HEK293 (cell line): ENCODE data around the gene GNAZ.

ENCODE experiments used
- CTCF ChIA-PET: fragments of 350-600 bp; formaldehyde crosslinking; extraction: SDS; loops from one replicate; lab custom pipeline; 2021; ENCODE audit warnings: antibody characterized with exemption; lab: Yijun Ruan, JAX
- POLR2A ChIA-PET: fragments of 300-600 bp; formaldehyde crosslinking; extraction: SDS; loops from one replicate; lab custom pipeline; 2020; ENCODE audit warnings: antibody characterized with exemption, inconsistent platforms; lab: Yijun Ruan, JAX
- H3K27ac ChIP-seq: fragments of 200-500 bp; sonication (Bioruptor generic); 2 replicates; pipeline ENCODE4 v1.5.1; 2014; ENCODE audit warnings: low read depth, low read length, control low read depth, inconsistent platforms; ENCODE audit errors: extremely low read depth
- H3K36me3 ChIP-seq, 2 experiments: fragments of 200-500 bp in 1 of 2; sonication (Bioruptor generic) in 1 of 2; 1 replicate in 1 of 2; 2 replicates in 1 of 2; pipeline ENCODE4 v1.5.1; 2014 to 2017; ENCODE audit warnings: inconsistent platforms in 2 of 2, low read length in 2 of 2; ENCODE audit not compliant: control insufficient read depth in 2 of 2, insufficient read depth in 1 of 2
- H3K4me1 ChIP-seq: fragments of 200-500 bp; sonication (Bioruptor generic); 2 replicates; pipeline ENCODE4 v1.5.1; 2014; ENCODE audit warnings: mild to moderate bottlenecking, low read length, inconsistent platforms; ENCODE audit not compliant: control insufficient read depth, insufficient read depth
- H3K4me3 ChIP-seq: 2 replicates; pipeline ENCODE4 v1.5.1; 2011; ENCODE audit warnings: low read depth, mild to moderate bottlenecking, control low read depth, low read length, moderate library complexity
- H3K9me3 ChIP-seq: fragments of 200-500 bp; sonication (Bioruptor generic); 2 replicates; pipeline ENCODE4 v1.5.1; 2014; ENCODE audit warnings: low read depth, low read length, inconsistent platforms; ENCODE audit not compliant: control insufficient read depth, insufficient read depth
- FEZF1 ChIP-seq: fragments of 450-650 bp; formaldehyde crosslinking; IDR thresholded peaks from 2 replicates; pipeline ENCODE4 v1.5.1; 2016; ENCODE audit warnings: missing biosample characterization, missing genetic modification characterization
- KLF8 ChIP-seq: fragments of 450-650 bp; formaldehyde crosslinking; IDR thresholded peaks from 2 replicates; pipeline ENCODE4 v1.5.1; 2016; ENCODE audit warnings: missing biosample characterization, missing genetic modification characterization
- MEIS1 ChIP-seq: sonication (generic); formaldehyde crosslinking; IDR thresholded peaks from 2 replicates; pipeline ENCODE4 v1.8.1; 2022; ENCODE audit warnings: missing genetic modification reagents, mild to moderate bottlenecking, borderline replicate concordance
- MYNN ChIP-seq: fragments of 450-650 bp; formaldehyde crosslinking; IDR thresholded peaks from 2 replicates; pipeline ENCODE4 v1.5.1; 2016; ENCODE audit warnings: missing biosample characterization, missing genetic modification characterization, borderline replicate concordance
- PRDM2 ChIP-seq: fragments of 450-650 bp; formaldehyde crosslinking; IDR thresholded peaks from 2 replicates; pipeline ENCODE4 v1.5.1; 2016; ENCODE audit warnings: missing biosample characterization, missing genetic modification characterization, borderline replicate concordance
- SP2 ChIP-seq: fragments of 450-650 bp; formaldehyde crosslinking; IDR thresholded peaks from 2 replicates; pipeline ENCODE4 v1.5.1; 2016; ENCODE audit warnings: missing biosample characterization, missing genetic modification characterization
- TCF7L2 ChIP-seq: IDR thresholded peaks from 2 replicates; pipeline ENCODE4 v1.6.1; 2011; ENCODE audit warnings: low read depth, mild to moderate bottlenecking, inconsistent platforms, low read length, moderate library complexity, borderline replicate concordance
- WT1 ChIP-seq: fragments of 450-650 bp; formaldehyde crosslinking; IDR thresholded peaks from 2 replicates; pipeline ENCODE4 v1.5.1; 2016; ENCODE audit warnings: missing biosample characterization, missing genetic modification characterization
- YY2 ChIP-seq: fragments of 450-650 bp; formaldehyde crosslinking; IDR thresholded peaks from 2 replicates; pipeline ENCODE4 v1.5.1; 2016; ENCODE audit warnings: missing biosample characterization, missing genetic modification characterization
- ZBTB10 ChIP-seq: fragments of 450-650 bp; formaldehyde crosslinking; IDR thresholded peaks from 2 replicates; pipeline ENCODE4 v1.5.1; 2016; ENCODE audit warnings: missing biosample characterization, missing genetic modification characterization
- ZBTB48 ChIP-seq: fragments of 450-650 bp; formaldehyde crosslinking; IDR thresholded peaks from 2 replicates; pipeline ENCODE4 v1.5.1; 2016; ENCODE audit warnings: missing biosample characterization, missing genetic modification characterization
- ZBTB8A ChIP-seq: fragments of 450-650 bp; formaldehyde crosslinking; IDR thresholded peaks from 2 replicates; pipeline ENCODE4 v1.5.1; 2016; ENCODE audit warnings: missing biosample characterization, missing genetic modification characterization
- ZNF121 ChIP-seq: fragments of 450-650 bp; formaldehyde crosslinking; IDR thresholded peaks from 2 replicates; pipeline ENCODE4 v1.5.1; 2016; ENCODE audit warnings: missing biosample characterization, missing genetic modification characterization
- ZNF169 ChIP-seq: fragments of 450-650 bp; formaldehyde crosslinking; IDR thresholded peaks from 2 replicates; pipeline ENCODE4 v1.5.1; 2016; ENCODE audit warnings: missing biosample characterization, missing genetic modification characterization
- ZNF335 ChIP-seq: fragments of 450-650 bp; formaldehyde crosslinking; conservative IDR thresholded peaks from 2 replicates; pipeline ENCODE4 v1.5.1; 2016; ENCODE audit warnings: missing biosample characterization, missing genetic modification characterization
- ZNF341 ChIP-seq: fragments of 450-650 bp; formaldehyde crosslinking; IDR thresholded peaks from 2 replicates; pipeline ENCODE4; 2016; ENCODE audit warnings: low read depth, missing biosample characterization, missing genetic modification characterization
- ZNF449 ChIP-seq: fragments of 450-650 bp; formaldehyde crosslinking; IDR thresholded peaks from 2 replicates; pipeline ENCODE4 v1.5.1; 2017; ENCODE audit warnings: missing biosample characterization, mild to moderate bottlenecking, missing genetic modification characterization, moderate library complexity
- ZNF571 ChIP-seq: fragments of 450-650 bp; formaldehyde crosslinking; IDR thresholded peaks from 2 replicates; pipeline ENCODE4 v1.5.0; 2017; ENCODE audit warnings: missing biosample characterization, missing genetic modification characterization
- ZNF654 ChIP-seq: fragments of 450-650 bp; formaldehyde crosslinking; IDR thresholded peaks from 2 replicates; pipeline ENCODE4 v1.5.1; 2016; ENCODE audit warnings: low read depth, missing biosample characterization, missing genetic modification characterization
- ZNF704 ChIP-seq: fragments of 450-650 bp; formaldehyde crosslinking; IDR thresholded peaks from 2 replicates; pipeline ENCODE4 v1.5.1; 2016; ENCODE audit warnings: missing biosample characterization, missing genetic modification characterization
- ZNF707 ChIP-seq: fragments of 450-650 bp; formaldehyde crosslinking; IDR thresholded peaks from 2 replicates; pipeline ENCODE4 v1.5.1; 2016; ENCODE audit warnings: missing biosample characterization, missing genetic modification characterization
- ZNF747 ChIP-seq: fragments of 450-650 bp; formaldehyde crosslinking; IDR thresholded peaks from 2 replicates; pipeline ENCODE4 v1.5.1; 2016; ENCODE audit warnings: missing biosample characterization, missing genetic modification characterization
- ZNF768 ChIP-seq: fragments of 450-650 bp; formaldehyde crosslinking; IDR thresholded peaks from 2 replicates; pipeline ENCODE4 v1.5.1; 2018; ENCODE audit warnings: missing biosample characterization, mild to moderate bottlenecking, missing genetic modification characterization
- ZNF792 ChIP-seq: fragments of 450-650 bp; formaldehyde crosslinking; IDR thresholded peaks from 2 replicates; pipeline ENCODE4 v1.5.1; 2016; ENCODE audit warnings: missing biosample characterization, missing genetic modification characterization

Gene GNAZ

GRCh38 chr22:23070418-23071229 is at the start of gene GNAZ:
Gene GNAZ, plus strand, starts transcription at chr22:23070519. Its CDS starts 25,177 bp downstream, at chr22:23095696.
- Histone ChIP-seq H3K36me3 (peaks cover 0 to 22% of the 10 kb centered on the region in 2 experiments; a peak in 1 of 3 replicates), H3K9me3 (no peaks in the 10 kb centered on the region), H3K4me1 (peaks cover 3% of the 10 kb centered on the region; the same call in 1 of the 2 replicates), H3K27ac (peak within 1 kb of the TSS; percentile 27; the same call in 1 of the 2 replicates), H3K4me3 (peak within 1 kb of the TSS; percentile 74)
- POLR2A ChIA-PET, result interaction anchor here (0.8 to 2.1 kb wide), 8 partner anchors 14 to 55 kb away, joined by 3 to 5 read pairs (median 3); no protein-coding TSS in a partner anchor
- CTCF ChIA-PET, result interaction anchor here (2.7 kb wide), 1 partner anchor 111 kb away, joined by 13 read pairs; no protein-coding TSS in a partner anchor
- TF ChIP-seq ZNF704 (tag by site-specific recombination) (no peak), ZNF747 (no peak), ZNF449 (no peak), ZNF768 (tag by site-specific recombination) (no peak), ZNF654 (no peak), ZNF792 (no peak), YY2 (tag by site-specific recombination) (no peak), ZBTB8A (tag by site-specific recombination) (peak; percentile 70), ZNF341 (tag by site-specific recombination) (0 out of 2 replicates have a peak, but pooled peaks have one; percentile 21), FEZF1 (tag by site-specific recombination) (no peak), TCF7L2 (no peak), KLF8 (tag by site-specific recombination) (0 out of 2 replicates have a peak, but pooled peaks have one; percentile 12), ZNF335 (tag by site-specific recombination) (peak; percentile 79), ZBTB10 (peak; percentile 6; the same call in 1 of the 2 replicates), ZNF707 (tag by site-specific recombination) (no peak), ZBTB48 (tag by site-specific recombination) (no peak), ZNF121 (tag by site-specific recombination) (no peak), SP2 (tag by site-specific recombination) (peak; percentile 43), MEIS1 (CRISPR knock-in tag) (no peak), ZNF169 (tag by site-specific recombination) (no peak), ZNF571 (tag by site-specific recombination) (no peak), WT1 (tag by site-specific recombination) (0 out of 2 replicates have a peak, but pooled peaks have one; percentile 19), PRDM2 (tag by site-specific recombination) (no peak), MYNN (tag by site-specific recombination) (no peak)
